ENCODE measurements around the gene SOS1. TPM values are rescaled to one million over a fixed set of nuclear protein-coding genes. Genes with fewer than 3 reads are reported as not detected.
"Not testable (repeated sequence)": the region's sequence is repeated elsewhere in the genome, so short reads cannot be mapped to it uniquely, and the experiment has no call there.

SOS1 gene
- total and polyA plus RNA-seq, 2 of the 13 experiments (the other 11 are each of a cell fraction or from before 2014, with no cell fraction given) = 20.8 to 60.4 TPM

- Histone ChIP-seq H3K4me1 (ENCODE audit: insufficient read depth, low read length) (peaks cover 6% of the 10 kb centered on the region), H3K4me2 (ENCODE audit: low read depth, low read length) (no peak overlapping the region), H3K9me3 (ENCODE audit: low read length) (no peaks in the 10 kb centered on the region), H3K79me2 (ENCODE audit: insufficient read depth, low read length) (no peaks in the 10 kb centered on the region), H3K4me3 (replicated peaks in 1 of 3; ENCODE audit: insufficient read depth in 1 of 3, low read depth in 2 of 3, low read length in 3 of 3) (no peak overlapping the region), H2AFZ (ENCODE audit: low read length) (no peak overlapping the region), H4K20me1 (ENCODE audit: insufficient read depth, low read length) (no peaks in the 10 kb centered on the region), H3K9ac (ENCODE audit: insufficient read depth, low read depth, low read length) (no peak overlapping the region), H3K27ac (ENCODE audit: extremely low read length, insufficient read depth, low read length) (no peak overlapping the region), H3K27me3 (ENCODE audit: control insufficient read depth in 1 of 2, insufficient read depth in 2 of 2, low read length in 2 of 2) (no peaks in the 10 kb centered on the region), H3K36me3 (replicated peaks in 1 of 2; ENCODE audit: control insufficient read depth in 1 of 2, insufficient read depth in 2 of 2, low read length in 2 of 2) (no peaks in the 10 kb centered on the region)
- in situ Hi-C loops (cut with HindIII; ENCODE audit: extremely low pct_ligation_motif_present, low pct_unique_long_range_greater_than_20kb) = no loop called here
- TF ChIP-seq ZNF317 (CRISPR knock-in tag; IDR thresholded peaks at IDR 0.05) (no peak), NRL (CRISPR knock-in tag; IDR thresholded peaks at IDR 0.05; ENCODE audit: borderline replicate concordance) (no peak), MAFK (conservative IDR thresholded peaks at IDR 0.05 in 1 of 2, IDR thresholded peaks at IDR 0.05 in 1 of 2; ENCODE audit: low read length in 2 of 2) (peak; percentile 87 to 95), MAFF (IDR thresholded peaks at IDR 0.05; ENCODE audit: low read depth, low read length) (peak; percentile 88), ZNF678 (CRISPR knock-in tag; IDR thresholded peaks at IDR 0.05) (no peak)
- no peak for DNase-seq (ENCODE audit: low spot score)
- no peak for FAIRE-seq
- no peak for ATAC-seq
- CTCF ChIA-PET (ENCODE audit: low intra/inter-chr PET ratio, low total read pairs) = no interaction called here
- intact Hi-C loops (cut with micrococcal nuclease; ENCODE audit: unreplicated experiment) = no loop called here
- no TSS peak for BruUV-seq (replicated peaks)
- POLR2A ChIA-PET = no interaction called here
Measured at GRCh38 chr2:39156107-39156506, 35.3 kb upstream of the SOS1 start.

DNA sequence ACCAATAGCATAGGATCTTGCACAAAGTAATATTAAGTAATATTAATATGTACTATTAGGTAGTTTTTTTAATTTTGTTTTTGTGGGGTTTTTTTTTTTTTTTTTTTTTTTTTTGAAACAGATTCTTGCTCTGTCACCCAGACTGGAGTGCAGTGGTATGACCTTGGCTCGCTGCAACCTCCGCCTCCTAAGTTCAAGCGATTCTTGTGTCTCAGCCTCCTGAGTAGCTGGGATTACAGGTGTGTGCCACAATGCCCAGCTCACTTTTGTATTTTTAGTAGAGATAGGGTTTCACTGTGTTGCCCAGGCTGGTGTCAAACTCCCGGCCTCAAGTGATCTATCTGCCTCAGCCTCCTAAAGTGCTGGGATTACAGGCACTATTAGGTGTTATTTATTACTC, 34.7 kb upstream of the SOS1 start:
- intact Hi-C loops (cut with micrococcal nuclease; ENCODE audit: unreplicated experiment); BruUV-seq (replicated peaks); FAIRE-seq: not testable (repeated sequence)

More for the DNA sequence above, 34.7 kb upstream of the SOS1 start:
- WGBS (ENCODE audit: low lambda C conversion rate) = 62% methylated on average over 4 of the region's 4 CpGs
- H3K4me2 ChIP-seq (ENCODE audit: low read depth, low read length); H3K4me3 ChIP-seq (replicated peaks in 1 of 3; ENCODE audit: insufficient read depth in 1 of 3, low read depth in 2 of 3, low read length in 3 of 3); H3K9me3 ChIP-seq (ENCODE audit: low read length); H2AFZ ChIP-seq (ENCODE audit: low read length); H3K9ac ChIP-seq (ENCODE audit: insufficient read depth, low read depth, low read length); H3K27ac ChIP-seq (ENCODE audit: extremely low read length, insufficient read depth, low read length); ATAC-seq; DNase-seq (ENCODE audit: low spot score); H3K36me3 ChIP-seq (replicated peaks in 1 of 2; ENCODE audit: control insufficient read depth in 1 of 2, insufficient read depth in 2 of 2, low read length in 2 of 2); CTCF ChIA-PET (ENCODE audit: low intra/inter-chr PET ratio, low total read pairs); H3K27me3 ChIP-seq (ENCODE audit: control insufficient read depth in 1 of 2, insufficient read depth in 2 of 2, low read length in 2 of 2); H4K20me1 ChIP-seq (ENCODE audit: insufficient read depth, low read length); H3K79me2 ChIP-seq (ENCODE audit: insufficient read depth, low read length); in situ Hi-C loops (cut with HindIII; ENCODE audit: extremely low pct_ligation_motif_present, low pct_unique_long_range_greater_than_20kb); POLR2A ChIA-PET: not testable (repeated sequence)
- peaks cover 11% of the 10 kb centered on the region for H3K4me1 ChIP-seq (ENCODE audit: insufficient read depth, low read length)

Data from HepG2 (cell line).